ENCODE measurements around the gene KLRF2.
"Not testable (repeated sequence)": the region's sequence is repeated elsewhere in the genome, so short reads cannot be mapped to it uniquely, and the experiment has no call there.

KLRF2 gene

GRCh38 chr12:9881246-9881645, at the start of gene KLRF2:
KLRF2 (plus strand) TSS chr12:9881489; CDS start chr12:9881596, 107 bp downstream.
- DNase-seq (ENCODE audit: low read depth in 1 of 2, low spot score in 1 of 2) = no peak

- no peak for DNase-seq (ENCODE audit: low read depth in 1 of 2, low spot score in 1 of 2)
These were observed 49.6 kb upstream of the KLRF2 start for GRCh38 chr12:9831720-9832119.

- DNase-seq (ENCODE audit: low read depth in 1 of 2, low spot score in 1 of 2) = no peak
These were observed 37.9 kb upstream of the KLRF2 start for GRCh38 chr12:9843407-9843806.

GRCh38 chr12:9848899-9849298, 32.4 kb upstream of the KLRF2 start:
- no peak for DNase-seq (ENCODE audit: low read depth in 1 of 2, low spot score in 1 of 2)

- no peak for DNase-seq (ENCODE audit: low read depth in 1 of 2, low spot score in 1 of 2)
These were observed 30.2 kb upstream of the KLRF2 start for GRCh38 chr12:9851050-9851449.

GRCh38 chr12:9851927-9852326, 29.4 kb upstream of the KLRF2 start:
- no peak for DNase-seq (ENCODE audit: low read depth in 1 of 2, low spot score in 1 of 2)

GRCh38 chr12:9856151-9856550, 25.1 kb upstream of the KLRF2 start:
- no peak for DNase-seq (ENCODE audit: low read depth in 1 of 2, low spot score in 1 of 2)

GRCh38 chr12:9856894-9857293, 24.4 kb upstream of the KLRF2 start:
- no peak for DNase-seq (ENCODE audit: low read depth in 1 of 2, low spot score in 1 of 2)

GRCh38 chr12:9858135-9858534, 23.2 kb upstream of the KLRF2 start:
- no peak for DNase-seq (ENCODE audit: low read depth in 1 of 2, low spot score in 1 of 2)

GRCh38 chr12:9864913-9865675, 16.2 kb upstream of the KLRF2 start:
- no peak for DNase-seq (ENCODE audit: low read depth in 1 of 2, low spot score in 1 of 2)

GRCh38 chr12:9866860-9867269, 14.4 kb upstream of the KLRF2 start:
- DNase-seq (ENCODE audit: low read depth in 1 of 2, low spot score in 1 of 2) = no peak

- DNase-seq (ENCODE audit: low read depth in 1 of 2, low spot score in 1 of 2) = no peak
These were observed 13.8 kb upstream of the KLRF2 start for GRCh38 chr12:9867531-9867930.

- DNase-seq (ENCODE audit: low read depth in 1 of 2, low spot score in 1 of 2) = no peak
These were observed 12.9 kb upstream of the KLRF2 start for GRCh38 chr12:9868311-9868801.

- no peak for DNase-seq (ENCODE audit: low read depth in 1 of 2, low spot score in 1 of 2)
These were observed 12.4 kb upstream of the KLRF2 start for GRCh38 chr12:9868951-9869306.

GRCh38 chr12:9869307-9870161, 11.8 kb upstream of the KLRF2 start, which contains the start of gene CLEC2B:
CLEC2B (minus strand) TSS chr12:9869354.
- DNase-seq (ENCODE audit: low read depth in 1 of 2, low spot score in 1 of 2) = no peak

GRCh38 chr12:9870286-9870866, 10.9 kb upstream of the KLRF2 start:
- no peak for DNase-seq (ENCODE audit: low read depth in 1 of 2, low spot score in 1 of 2)

GRCh38 chr12:9872162-9872561, 9.1 kb upstream of the KLRF2 start:
- DNase-seq (ENCODE audit: low read depth in 1 of 2, low spot score in 1 of 2) = no peak

- DNase-seq (ENCODE audit: low read depth in 1 of 2, low spot score in 1 of 2) = no peak
These were observed 8.5 kb upstream of the KLRF2 start for GRCh38 chr12:9872742-9873141.

GRCh38 chr12:9876120-9876519, 5.2 kb upstream of the KLRF2 start:
- not testable (repeated sequence) for DNase-seq (ENCODE audit: low read depth in 1 of 2, low spot score in 1 of 2)

GRCh38 chr12:9880532-9881078, 684 bp upstream of the KLRF2 start:
- no peak for DNase-seq (ENCODE audit: low read depth in 1 of 2, low spot score in 1 of 2)

- DNase-seq (ENCODE audit: low read depth in 1 of 2, low spot score in 1 of 2) = no peak
These were observed 699 bp downstream of the KLRF2 start for GRCh38 chr12:9881988-9882387.
